Measurements from ENCODE around the gene HEMK1.

Gene HEMK1

GRCh38 chr3:50568947-50569749 lies at the start of gene HEMK1:
TSS of gene HEMK1 (plus strand) at chr3:50569522. CDS start at chr3:50571105, 1,583 bp downstream.
- peak; percentile 95 for DNase-seq

DNA sequence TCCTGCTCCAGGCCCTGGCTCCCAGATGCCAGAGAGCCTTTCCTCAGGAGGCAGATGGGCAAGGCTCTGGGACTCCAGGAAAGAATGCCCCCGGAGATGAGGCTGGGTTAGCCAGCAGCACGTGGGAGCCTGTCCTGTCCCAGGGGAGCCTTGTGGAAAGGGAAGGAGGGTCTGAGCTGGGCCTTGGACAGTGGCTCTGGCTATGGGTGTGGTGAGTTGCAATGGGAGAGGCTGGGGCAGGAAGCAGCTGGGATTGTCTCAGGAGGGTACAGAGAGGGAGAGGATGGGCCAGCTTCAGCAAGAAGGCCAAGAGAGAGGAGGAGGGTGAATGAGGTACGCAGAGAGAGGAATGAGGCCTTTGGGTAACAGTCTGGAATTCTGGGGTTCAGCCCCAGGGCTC lies 48.5 kb upstream of the HEMK1 start:
- no peak for DNase-seq

DNA sequence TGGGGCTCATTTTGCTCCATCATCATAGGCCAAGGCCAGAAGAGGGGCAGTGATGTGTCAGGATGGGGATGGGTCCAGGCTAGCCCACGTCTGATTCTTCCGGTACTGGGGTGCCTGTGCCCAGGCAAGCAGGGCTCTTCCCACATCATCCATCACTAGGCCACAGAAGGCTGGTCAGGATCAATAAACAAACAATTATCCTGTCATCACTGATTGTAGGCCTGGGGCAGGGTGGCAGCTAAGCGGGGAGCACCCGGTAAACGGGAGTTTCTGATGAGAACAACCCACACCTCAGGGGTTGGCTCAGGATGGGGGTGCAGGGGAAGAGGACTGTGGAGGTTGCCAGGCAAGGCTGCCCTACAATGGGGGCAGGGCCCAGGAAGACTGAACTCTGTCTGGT lies 47.8 kb upstream of the HEMK1 start:
- no peak for DNase-seq

GRCh38 chr3:50523279-50523811 lies 46.0 kb upstream of the HEMK1 start:
- DNase-seq, result no peak

GRCh38 chr3:50524746-50525145 lies 44.6 kb upstream of the HEMK1 start:
- no peak for DNase-seq

DNA sequence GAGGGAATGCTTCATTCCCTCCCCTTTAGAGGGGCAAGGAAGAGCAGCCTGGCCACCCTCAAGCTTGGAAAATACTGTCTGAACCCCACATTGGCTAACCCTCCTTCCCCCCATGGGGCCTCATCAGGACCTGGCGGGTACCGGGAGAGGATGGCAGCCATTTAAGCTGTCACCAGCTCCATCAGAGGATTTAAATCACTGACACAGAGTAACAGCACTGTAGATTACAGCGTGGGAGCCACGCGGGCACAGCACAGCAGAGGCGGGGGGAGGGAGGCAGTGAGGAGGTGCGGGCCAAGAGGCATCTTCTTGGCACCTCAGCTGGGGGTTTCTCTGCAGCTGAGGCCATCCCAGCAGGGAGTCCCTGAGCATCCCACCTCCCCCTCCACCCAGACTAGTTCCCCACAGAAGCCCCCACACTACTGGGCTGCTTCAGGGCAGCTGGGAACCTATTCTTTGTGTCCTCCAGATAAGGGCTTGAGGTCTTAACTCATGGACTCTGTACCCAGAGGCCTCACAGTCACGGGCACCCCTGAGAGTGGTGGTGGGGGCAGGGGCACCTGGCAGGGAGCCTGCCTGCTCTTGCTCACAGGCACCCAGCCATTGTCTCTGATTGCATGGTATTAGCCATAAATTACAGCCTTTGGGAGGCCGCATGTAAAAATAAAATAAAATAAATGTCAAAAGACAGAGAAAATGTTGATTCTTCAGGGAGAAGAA lies 44.0 kb upstream of the HEMK1 start:
- no peak for DNase-seq

DNA sequence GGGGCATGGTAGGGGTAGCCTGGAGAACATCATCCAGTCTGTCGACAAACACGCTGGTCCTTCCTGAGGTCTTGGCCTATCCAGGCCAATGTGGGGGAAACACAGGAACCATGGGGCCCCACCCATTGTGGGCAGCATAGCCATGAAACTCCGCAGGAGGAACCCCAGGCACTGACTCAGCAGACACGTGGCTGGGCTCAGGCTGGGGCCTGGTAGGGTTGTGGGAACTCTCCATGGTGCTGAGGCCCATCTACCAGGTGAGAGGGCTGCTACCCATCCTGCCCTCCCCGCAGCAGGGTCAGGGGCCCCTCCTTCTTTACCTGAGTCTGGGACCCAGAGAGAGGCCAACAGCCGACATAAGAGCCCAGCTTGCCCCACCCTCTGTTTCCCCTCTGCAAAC lies 43.3 kb upstream of the HEMK1 start:
- DNase-seq, result peak; percentile 41

GRCh38 chr3:50530001-50530970 lies 39.0 kb upstream of the HEMK1 start:
- DNase-seq, result no peak

GRCh38 chr3:50531201-50531600 lies 38.1 kb upstream of the HEMK1 start:
- DNase-seq, result no peak

- DNase-seq, result peak; percentile 74
Measured at GRCh38 chr3:50532062-50532705, 37.1 kb upstream of the HEMK1 start.

GRCh38 chr3:50533316-50533715 lies 36.0 kb upstream of the HEMK1 start:
- no peak for DNase-seq

DNA sequence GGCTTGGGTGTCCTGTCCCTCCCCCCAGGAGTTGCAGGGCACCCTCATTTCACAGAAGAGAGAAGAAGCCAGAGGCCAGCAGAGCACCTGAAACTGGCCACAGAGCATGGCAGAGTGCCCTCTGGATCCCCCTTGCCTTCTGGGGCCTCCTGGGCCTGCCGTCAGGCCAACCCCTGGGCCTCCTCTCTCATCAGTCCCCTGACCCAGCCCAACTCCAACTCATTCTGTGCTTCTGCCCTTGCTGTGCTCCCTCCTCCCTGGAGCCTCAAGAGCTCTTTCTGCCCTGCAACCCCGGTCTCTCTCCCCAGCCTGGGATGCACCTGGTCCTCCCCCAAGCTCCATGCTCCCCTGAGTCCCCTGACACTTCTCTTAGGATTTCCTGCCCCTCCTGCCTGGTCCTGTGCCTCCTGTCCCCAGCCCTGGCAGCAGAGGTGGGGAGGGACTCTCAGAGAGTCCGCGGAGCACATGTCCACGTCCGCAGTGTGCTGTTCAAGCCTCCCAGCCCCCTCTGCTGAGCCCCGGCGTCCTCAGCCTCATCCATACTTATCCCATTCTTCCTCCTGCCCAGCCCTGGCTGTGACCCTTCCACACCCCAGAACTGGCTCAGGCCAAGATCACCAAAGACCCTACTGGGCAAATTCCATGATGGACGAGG lies 35.4 kb upstream of the HEMK1 start:
- DNase-seq, result no peak

DNA sequence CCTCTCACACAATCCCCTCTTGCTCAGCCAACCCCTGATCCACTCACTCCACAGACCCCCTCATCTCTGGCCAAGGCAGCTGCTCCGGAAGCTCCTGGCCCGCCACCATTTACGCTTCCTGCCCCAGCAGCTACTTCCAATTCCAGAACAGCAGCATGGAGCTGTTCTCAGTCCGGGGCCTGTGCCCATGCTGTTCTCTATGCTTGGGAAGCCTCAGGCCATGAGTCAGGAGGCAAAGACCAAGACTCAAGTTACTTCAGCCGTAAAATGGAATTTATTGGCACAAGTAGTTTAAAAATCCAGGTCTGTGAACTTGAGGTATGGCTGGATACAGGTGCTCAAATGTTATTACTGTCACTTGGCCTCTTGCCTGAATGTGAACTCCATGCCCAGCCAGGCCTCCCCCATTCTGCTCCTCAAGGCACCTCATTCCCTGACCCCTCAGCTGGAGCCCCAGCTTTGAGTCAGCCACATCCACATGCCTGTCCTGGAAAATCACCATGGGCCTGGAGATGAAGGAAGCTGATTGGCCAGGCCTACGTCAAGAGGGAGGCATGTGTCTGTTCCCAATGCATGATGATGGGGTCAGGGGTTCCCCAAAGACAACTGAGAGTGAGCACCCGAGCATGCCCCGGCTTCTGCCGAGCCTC lies 34.5 kb upstream of the HEMK1 start:
- peak; percentile 54 for DNase-seq

DNA sequence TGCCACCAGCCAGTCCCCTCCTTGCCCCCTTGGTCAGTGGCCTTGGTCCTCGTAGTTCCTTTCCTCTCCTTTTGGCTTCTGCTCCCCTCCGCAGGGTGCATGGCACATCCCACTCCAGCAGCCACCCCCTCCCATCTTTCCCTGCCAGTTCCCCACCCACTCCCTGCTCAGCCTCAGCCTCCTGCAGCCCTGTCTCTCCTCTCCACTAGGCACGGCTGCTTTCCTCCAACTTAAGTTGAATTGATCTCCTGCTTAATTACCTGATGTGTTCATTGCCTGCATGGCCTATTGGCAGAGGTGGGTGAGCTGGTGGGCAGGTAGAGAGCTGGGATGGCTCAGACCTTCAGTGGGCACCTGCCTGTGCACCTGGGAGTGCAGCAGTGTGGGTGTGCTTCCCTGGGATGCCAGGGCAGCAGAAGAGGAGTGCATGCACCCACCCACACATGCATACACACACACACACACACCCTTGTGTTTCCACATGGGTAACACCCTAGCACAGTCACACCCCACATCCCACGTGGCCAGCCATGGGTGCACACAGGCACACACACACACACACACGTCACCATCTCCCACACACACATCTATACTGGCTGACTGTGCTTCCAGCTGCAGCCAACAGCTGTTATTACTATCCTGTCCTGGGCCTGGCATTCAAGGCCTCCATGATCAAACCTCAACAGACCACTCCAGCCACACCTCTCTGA lies 32.7 kb upstream of the HEMK1 start:
- no peak for DNase-seq

DNA sequence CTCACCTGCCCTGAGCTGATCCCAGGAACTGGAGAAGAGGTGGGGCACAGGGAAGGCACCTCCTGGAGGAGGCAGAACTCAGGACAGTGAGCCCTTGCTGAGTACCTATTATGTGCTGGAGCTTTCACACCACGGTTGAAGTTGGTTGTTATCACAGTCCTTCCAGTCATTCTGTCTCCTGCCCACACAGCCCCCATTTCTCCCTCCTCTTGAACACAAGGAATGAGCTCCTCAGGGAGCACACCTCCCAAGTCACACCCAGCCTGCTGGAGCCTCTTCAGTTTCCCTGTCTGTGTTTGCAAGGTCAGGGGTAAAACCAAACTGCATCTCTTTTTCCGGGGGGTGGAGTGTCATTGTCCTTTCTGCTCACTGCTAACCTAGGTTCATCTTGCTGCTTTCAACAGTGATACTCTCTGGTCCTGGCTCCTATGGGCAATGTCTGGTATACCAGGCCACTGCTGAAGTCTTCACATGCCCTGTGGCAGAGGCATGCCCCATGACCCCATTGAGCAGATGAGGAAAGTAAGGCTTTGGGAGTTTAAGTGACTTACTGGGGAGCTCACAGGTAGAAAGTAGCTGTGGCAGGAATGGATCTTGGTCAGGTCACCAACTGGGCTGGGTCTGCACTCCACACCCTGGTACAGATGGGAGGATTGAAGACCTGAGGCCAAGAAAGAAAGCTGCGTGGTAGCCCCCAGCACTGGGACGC lies 31.7 kb upstream of the HEMK1 start:
- DNase-seq, result no peak

GRCh38 chr3:50539356-50540286 lies 29.7 kb upstream of the HEMK1 start:
- DNase-seq, result no peak

DNA sequence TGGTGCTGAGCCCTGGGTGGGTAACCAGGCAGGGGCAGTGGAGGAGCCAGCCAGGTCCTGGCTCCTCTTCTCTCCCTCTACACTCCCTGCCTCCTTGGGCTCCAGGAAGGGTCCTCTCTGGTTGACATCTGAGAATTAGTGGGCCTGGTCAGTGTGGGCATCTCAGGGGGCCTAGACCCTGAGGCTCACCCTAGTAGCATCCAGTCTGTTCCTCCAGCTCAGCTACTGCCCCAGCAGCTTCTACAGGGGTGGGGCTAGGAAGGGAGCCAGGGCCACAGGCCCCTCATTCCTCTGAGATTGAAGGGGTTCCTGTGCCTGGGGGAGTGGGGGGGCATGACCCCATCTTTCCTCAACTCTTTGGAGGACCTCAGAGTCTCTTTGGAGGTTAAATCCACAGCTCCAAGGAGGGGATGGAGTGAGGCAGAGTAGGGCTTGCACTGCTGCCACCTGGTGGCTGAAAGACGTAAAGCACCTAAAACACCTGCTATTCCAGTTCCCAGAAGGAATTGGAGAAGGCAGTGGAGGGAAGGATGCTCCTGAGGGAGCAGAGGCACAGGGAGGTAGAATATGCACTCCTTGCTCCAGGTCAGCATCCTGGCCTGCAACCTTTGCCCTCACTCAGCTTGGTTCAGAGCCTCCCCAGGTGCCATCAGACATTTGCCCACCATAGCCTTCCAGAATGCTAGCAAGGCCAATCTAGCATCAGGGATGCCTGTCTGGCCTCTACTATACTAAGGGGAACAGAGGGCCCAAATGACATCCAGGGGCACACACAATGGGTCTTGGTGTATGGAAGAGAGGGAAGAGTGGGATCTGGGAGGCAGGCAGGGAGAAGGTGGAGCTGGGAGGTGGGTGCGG lies 26.9 kb upstream of the HEMK1 start:
- DNase-seq, result peak; percentile 60

DNA sequence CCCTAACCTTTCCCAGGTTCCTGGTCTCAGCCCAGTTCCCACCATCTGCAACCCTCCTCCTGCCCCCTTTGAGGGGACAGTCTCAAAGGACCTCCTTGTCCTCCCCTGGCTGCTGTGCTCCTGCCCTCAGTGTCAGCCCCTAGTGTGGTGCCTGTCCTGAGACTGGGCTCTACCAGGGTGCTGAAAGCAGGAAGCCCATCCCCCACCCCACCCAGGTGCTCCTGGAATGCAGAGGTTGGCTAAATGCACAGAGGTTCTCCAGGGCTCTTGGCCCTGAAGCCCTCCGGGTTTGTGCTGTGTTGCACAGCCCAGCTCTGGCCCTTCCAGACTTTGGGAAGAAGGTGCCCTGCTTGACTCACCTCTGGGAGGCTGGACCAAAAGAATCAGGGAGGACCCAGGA lies 23.5 kb upstream of the HEMK1 start:
- no peak for DNase-seq

All from EL (cell line).